Fibroblast of skin of right quadriceps (primary cell): ENCODE results near the gene CEP85.

Experiments
- DNase-seq: peaks from one replicate; pipeline ENCODE4 v3.0.0-alpha.2; 2013

CEP85 gene

DNA sequence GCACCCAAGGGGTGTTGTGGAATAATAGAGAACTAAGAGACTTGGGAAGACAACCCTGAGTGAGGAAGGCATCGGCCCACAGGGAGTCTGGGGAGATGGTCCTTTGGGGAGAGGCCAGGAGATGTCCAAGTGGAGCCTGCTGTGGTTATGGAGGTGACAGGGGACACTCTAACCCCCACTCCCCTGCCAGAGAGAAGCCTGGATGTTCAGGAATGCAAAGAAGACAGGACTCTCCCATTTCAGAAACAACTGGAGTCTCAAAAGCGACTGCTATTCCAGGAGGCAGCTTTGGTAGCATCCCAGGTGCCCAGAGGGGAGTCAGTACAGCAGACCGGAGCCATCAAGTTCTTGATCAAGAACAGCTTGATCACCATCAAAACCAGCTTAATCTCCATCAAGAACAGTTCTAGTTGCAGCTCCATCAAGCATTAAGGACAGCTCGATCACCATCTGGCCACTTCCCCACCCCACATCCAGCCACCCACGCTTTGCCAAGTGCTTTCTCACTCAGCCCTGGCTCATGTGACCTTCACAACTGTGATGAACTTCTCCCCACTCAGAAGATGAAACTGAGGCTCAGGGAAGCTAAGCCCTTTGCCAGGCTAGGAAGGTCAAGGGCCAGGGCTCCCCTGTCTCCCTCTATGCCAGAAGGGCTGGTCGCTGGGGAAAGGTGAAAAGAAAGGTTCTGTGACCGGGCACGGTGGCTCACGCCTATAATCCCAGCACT lies 84.5 kb downstream of the CEP85 start:
- DNase-seq: no peak

DNA sequence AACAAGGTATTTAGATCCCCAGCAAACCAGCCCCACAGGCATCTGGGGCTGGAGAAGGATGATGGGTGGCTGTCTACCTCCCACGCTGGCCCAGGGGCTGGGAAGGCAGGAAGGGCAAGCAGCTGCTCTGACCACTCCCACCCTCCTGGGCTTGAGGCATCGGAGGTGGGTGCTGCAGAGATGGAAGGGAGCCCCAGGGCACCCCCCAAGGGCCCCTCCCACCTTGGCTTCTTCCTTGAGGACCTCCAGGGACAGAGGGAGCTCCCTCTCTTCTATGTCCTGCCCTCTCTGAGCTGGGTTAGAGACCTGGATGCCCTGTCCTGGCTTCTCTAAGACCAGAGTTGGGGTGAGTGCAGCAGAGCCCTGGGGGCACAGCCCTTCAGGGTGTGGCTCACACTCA lies 86.9 kb downstream of the CEP85 start:
- DNase-seq: no peak

GRCh38 chr1:26321315-26322041 lies 87.5 kb downstream of the CEP85 start:
- DNase-seq: peak; percentile 77

- DNase-seq: no peak
Observed at GRCh38 chr1:26322042-26322331, 88.0 kb downstream of the CEP85 start.

DNA sequence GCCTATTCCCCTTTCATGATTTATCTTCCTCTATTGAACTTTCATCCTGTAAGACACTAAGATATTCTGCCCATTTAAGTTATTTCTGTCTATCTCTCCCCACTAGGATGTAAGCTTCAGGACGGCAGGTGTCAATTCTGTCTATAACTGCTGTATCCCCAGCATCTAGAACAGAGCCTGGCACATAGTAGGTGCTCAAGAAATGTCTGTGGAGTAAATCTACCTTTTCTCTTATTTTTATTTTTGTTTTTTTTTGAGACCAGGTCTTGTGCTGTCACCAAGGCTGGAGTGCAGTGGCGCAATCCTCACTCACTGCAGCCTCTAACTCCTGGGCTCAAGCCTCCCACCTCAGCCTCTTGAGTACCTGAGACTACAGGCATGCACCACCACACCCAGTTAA lies 89.4 kb downstream of the CEP85 start:
- DNase-seq: no peak

GRCh38 chr1:26324550-26324949 lies 90.5 kb downstream of the CEP85 start:
- DNase-seq: no peak

DNA sequence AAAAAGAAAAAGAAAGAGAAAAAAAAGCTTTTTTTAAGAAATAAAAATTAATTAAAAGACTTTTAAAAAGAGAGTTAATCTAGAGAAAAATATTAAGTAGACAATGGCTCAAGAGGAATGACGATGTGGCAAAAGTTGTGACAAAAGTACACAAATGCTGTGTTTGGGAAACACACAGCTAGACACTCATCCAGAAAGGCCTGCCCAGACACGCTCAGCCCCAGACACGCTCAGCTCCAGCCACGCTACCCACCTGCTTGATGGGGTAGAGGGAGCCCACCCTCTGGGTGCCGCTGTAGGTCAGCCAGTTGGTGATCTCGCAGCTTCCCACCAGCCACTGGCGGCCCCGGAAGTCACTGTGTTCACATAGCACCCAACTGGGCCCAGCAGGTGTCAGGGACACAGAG lies 94.0 kb downstream of the CEP85 start:
- DNase-seq: no peak
